ENCODE measurements around the gene KYNU.

- TF ChIP-seq CTCF (IDR thresholded peaks at IDR 0.05) (no peak), POLR2A (IDR thresholded peaks at IDR 0.05) (no peak)
These were observed 18.5 kb upstream of the KYNU start for GRCh38 chr2:142858961-142859360.
